TTC549 (cell line): ENCODE results near the gene KLHL25.

Source experiments
- FAIRE-seq: peaks from 2 replicates; lab custom pipeline; 2012; peaks lifted over from hg19 to GRCh38; lab: Jason Lieb, UNC

The KLHL25 gene

DNA sequence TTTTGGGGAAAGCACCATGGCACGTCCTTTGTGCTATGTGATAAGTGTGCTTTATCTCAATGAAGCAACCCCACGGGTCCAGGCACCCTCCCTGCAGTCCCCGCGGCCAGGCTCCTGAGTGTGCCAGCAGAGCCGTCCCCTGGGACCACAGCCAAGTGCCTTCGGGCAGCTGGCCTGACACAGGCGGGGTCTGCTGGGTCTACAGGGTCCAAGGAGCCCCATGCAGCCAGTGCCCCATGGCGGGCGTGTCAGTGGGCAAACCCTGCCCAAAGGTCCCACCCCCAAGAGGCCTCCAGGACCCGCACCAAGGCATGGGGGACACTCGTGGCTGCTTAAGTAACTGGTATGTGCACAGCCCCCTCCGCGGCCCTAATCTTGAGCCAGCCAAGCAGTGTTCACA lies 35.3 kb downstream of the KLHL25 start:
- no peak for FAIRE-seq

DNA sequence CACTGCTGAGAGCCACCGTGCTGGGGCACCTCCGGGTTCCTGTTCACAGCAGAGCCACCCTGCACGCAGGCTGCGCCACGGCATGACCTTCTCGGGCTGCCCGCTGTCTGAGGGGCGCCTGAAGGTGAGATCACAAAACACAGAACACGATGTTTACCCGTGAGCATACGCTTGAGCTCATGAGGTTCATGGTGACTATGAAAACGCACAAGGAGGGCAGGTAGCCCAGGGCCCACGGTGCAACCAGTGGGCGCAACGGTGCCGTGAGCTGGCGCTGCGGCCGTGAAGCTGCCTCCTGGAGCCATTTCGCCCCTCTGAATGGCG lies 36.1 kb downstream of the KLHL25 start:
- no peak for FAIRE-seq

DNA sequence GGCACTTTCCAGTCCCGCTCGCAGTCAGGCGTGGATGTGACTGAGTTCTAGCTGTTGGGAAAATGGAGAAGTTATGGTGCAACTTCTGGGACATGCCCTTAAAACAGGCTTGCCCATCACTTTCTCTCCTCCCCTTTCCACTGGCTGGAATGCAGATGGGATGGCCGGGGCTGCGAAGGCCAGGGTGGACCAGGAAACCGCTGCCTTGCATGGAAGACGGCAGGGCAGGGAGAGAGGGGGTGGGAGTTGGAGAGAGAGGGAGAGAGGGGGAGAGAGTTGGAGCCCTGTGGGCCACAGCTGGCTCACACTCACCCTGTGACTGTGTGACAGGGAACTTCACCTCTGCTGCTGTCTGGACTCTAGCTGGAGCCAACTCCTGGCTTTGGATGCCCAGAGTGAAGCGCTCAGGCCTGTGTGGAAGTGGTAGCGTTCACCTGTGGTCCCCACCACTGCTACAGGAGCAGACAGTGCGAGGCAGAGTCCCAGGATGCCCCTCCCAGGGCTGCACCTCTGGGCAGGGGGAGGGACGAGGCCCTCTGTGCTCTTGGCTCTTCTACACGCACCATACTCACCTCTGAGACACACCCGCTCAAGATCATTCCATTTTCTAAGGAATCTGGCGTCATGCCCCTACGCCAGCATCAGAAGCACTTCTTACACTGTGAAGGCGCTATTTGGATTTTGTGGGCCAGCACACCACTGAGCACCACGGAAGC lies 36.6 kb downstream of the KLHL25 start:
- FAIRE-seq: no peak

DNA sequence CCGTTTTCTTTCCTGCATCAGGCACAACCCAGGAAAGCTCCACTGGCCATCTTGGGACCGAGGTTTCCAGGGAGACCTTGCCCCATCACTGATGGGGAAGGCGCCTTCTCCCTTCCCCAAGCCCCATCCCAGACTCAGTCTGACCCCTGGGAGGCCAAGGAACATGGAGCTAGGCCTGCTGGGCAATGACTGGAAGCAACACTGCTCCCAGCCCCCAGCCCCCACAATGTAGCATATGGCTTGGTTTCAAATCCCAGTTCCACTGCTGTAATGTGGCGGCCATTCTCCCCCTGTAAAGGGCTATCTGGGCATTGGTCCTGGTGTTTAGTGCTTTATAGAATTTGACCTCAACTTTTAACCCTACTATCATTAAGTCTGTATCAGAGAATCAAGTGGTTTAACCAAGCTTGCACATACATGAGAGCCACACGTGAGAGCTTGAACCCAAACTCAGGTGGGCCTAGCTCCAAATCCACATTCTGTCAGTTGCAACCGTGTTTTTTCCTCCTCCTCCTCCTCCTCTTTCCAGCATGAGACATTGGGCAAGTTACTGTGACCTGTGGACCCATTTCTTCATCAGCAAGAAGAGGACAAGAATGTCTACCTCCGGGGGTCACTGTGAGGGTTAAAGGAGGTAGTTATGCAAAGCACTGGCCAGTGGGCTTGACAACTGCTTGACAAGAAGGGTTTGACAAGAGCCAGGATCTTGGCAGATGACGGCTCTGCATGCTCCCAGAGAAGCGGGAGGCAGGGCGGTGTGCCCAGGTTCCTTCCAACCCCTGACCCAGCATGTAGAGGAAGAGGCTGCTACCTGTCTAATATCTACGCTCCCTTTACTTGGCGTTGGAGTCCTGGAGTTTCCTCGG lies 37.4 kb downstream of the KLHL25 start:
- FAIRE-seq: no peak

DNA sequence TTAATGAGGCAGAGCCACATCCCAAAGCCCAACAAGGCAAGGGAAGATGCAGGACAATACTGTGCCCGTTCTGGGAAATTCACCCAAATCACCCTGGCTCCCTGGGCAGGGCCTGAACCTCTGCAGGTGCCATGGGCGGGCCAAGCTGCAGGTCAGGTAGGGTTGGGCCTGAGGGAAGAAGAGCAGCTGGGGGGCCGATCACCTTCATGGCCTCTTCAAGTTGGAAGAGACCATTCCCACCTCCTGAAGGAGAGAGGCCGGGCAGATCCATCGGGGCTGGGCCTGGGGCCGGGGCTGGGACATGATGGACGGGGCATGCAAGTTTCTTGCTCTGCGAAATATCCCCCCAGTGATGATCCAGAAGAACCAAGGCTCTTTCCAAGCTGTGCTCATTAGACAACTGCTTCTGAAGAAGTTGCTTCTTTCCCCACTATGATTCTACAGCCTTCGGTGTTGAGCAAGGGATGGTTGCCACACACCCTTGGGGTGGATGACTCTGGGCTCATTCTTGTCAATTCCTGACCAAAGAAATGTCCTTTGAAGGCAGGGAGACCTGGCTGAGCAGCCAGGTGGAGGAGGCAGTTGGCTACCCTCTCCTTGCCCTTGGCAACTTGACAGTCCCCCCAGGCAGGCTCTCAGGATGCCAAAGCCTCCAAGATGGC lies 38.2 kb downstream of the KLHL25 start:
- no peak for FAIRE-seq

DNA sequence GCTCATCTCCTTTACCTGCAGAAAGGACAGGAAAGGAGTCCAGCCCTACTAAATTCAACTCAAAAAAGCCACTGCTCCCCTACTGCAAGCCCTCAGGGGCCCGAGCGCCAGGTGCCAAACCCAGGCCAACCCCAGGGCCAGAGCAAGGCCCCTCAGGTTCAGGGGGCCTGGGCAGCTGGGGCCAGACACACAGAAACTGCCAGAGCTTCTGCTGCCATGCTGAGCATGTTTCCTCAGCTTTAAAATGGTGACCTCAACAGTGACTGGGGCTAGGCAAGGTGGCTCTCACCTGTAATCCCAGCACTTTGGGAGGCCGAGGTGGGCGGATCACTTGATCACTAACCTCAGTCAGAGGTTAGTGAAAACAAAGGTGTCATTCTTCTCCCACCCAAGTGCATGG lies 38.8 kb downstream of the KLHL25 start:
- FAIRE-seq: no peak

DNA sequence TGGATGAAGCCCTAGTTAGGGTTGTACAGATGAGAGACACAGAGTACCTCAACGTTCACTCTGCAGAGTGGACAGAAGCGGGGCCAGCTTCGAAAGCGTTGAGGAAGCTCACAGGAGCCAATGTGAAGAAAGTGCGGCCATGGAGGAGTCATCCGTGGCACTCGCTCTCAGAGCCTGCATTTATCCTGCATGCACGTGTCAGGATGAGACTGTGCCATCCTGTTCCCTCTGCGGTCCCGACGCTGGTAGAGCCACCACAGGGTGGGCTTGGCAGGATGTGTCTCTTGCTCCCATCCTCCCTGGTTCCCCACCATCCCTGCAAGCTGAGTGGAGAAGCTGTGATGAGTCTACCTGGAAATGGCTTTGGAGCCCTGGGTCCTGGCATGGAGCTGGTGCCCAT lies 39.3 kb downstream of the KLHL25 start:
- FAIRE-seq: no peak

DNA sequence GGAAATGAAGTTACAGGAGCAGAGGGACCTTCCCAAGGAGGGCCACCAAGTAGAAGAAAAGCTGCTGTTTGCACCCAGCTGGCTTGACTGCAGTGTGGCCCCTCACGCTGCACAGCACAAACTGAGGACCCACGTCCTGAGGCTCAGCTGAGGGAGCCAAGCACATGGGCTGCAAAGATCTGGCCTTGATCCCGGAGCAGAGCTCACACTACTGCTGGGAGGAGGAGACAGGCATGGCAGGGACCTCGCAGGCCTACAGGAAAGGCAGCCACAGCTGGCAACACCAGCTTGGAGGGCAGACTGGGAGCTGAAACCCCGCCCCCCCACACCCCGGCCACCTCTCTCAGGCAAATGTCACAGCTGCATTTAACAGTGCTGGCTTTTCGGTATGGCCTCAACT lies 39.7 kb downstream of the KLHL25 start:
- FAIRE-seq: no peak

DNA sequence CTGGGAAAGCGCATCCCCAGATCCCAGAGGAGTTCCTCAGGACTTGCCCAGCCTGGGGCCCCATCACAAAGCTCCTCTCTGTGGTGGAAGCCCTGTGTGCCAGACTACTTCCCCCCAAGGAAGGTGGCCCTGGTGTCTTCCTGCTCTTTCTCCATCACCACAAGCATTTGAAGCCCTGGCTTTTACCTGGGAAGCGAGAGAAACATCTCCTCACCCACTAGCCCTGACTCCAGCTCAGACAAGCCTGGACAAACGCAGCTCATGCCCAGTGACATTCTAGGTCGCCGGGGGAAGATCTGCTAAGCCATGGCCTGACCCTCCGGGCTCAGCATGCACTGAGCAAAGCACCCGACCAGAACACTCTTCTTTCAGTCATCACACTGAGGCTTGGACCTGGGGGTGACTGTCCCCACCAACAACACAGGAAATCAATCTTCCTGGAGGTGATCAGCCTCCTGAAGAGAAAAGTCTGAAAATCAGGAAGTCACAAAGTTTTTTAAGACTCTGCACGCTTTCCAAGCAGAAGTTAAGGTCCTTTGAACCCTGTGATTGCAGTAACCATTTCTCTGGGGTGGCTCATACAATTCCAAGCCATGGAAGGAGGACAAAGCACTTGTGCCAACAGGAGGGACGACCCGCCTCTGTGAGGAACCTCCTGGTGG lies 40.8 kb downstream of the KLHL25 start:
- no peak for FAIRE-seq

DNA sequence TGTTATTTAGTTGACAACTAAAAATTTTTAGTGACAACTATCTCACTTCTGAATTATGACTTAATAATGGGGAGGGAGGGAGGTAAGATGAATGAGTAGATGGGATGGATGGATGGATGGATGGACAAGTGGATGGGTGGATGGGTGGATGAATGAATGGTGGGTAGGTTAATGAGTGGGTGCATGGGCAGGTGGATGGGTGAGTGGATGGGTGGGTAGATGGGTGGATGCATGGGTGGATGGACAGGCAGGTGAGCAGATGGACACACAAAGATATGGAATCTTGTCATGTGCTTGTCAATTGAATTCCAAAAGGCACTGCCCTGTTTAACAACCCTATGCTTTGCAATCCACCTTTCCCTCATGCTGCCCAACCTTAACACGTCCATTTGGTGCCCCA lies 41.5 kb downstream of the KLHL25 start:
- FAIRE-seq: no peak

DNA sequence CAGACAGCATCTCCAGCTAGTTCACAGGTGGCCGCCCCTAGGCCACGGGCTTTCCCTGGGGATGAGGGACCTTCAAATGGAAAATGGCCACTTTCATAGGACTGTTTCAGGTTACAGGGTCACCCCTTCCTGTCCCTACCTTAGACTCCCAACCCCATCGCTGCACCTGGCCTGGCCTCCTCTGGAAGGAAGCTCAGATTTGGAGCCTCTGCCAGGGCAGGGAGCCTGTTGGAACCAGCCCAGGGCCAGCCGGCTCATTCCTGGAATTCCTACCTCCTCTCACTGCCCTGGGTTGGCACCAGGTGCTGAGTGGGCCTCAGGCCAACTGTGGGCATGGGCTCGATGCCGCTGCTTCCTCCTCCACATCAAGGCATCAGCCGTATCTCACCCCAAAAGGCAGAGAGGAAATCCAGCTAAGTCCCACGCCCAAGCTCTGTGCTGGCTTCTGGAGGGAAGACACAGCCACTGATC lies 42.2 kb downstream of the KLHL25 start:
- no peak for FAIRE-seq

DNA sequence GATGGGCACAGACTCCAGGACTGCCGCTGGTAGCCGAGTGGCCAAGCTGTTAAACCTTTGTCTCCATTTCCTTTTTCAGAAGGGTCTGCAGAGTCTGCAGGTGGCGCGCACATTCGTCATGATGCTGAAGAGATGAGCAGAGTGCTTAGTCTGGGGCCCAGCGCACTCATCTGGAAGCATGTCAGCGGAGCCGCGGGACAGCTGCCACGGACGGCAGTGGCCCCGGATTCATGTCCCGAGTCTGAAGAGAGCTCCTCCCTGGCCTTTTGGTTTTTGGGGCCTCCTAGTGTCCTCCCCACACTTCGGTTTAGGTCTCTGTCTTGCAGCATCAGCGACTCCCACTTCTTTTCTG lies 42.6 kb downstream of the KLHL25 start:
- FAIRE-seq: no peak

DNA sequence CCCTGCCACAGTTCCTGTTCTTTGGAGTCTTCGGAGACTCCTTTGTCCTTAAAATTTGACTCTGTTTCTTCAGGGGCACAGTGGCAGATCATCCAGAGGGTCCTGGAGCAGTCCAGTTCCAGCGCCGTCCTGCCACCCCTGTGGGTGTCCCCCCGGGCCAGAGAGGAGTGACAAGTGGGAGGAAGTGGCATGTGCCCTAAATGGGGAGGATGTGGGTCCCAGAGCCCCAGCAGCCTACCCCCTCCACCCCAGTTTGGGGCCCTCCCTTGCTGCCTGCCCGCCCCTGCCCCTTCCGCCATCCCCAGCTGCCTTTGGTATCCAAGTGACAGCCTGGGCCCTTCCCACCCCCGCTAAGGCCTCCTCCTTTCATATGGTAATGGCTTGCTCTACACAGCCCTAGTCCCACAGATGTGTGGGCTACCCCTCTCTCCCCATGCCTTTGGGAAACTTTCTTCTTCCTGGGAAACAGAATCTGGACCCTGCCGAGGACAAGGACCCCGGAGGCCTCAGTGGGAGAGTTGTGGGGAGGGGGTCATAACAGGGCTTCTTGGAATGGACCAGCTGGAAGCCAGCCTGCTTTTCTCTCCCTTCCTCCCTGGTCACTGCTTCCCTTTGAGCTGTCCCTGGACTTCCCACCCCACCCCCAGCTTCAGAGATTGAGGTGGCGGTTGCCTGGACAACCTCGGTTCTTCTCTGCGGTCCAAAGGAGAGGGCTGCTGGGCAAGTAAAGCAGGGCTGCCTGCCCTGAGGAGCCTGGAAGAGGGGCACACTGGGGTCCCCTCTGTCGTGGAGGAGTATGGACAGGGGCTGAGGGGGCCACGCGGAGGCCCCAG lies 43.2 kb downstream of the KLHL25 start:
- FAIRE-seq: no peak

DNA sequence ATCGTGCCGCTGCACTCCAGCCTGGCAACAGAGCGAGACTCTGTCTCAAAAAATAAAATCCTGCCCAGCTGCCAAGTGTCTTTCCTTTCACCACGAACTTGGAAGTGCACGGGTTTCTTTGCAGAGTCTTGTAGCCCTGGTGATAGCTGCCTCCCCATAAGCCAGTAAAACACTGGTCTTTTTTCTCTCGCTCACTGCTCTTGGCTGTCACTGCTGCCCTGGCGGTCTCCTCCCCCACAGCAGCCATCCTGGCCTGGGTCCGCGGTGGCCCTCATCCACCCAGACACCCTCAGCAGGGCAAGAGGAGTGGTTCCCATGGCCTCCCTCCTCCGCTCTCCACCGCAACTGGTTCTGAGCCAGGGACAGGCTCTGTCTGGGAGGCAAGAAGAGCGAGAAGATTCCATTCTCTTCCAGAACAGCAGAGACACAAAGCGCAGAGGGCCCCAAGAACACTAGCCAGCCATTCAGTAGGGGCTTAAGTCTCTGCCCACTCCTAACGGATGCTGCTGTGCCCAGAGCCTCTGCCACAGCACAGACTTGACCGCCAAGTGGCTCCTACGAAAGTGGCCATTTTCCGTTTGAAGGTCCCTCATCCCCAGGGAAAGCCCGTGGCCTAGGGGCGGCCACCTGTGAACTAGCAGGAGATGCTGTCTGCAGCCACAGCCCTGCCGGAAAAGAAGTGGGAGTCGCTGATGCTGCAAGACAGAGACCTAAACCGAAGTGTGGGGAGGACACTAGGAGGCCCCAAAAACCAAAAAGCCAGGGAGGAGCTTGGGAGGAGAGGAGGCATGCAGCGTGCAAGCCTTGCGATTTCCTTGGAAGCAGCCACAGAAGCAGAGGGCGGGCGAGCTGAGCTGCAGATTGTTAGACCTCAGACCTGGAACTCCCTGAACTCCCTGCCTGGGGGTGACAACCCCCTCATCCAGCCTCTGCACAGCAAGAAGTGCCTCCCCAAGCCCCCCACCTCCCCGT lies 44.1 kb downstream of the KLHL25 start:
- FAIRE-seq: no peak

DNA sequence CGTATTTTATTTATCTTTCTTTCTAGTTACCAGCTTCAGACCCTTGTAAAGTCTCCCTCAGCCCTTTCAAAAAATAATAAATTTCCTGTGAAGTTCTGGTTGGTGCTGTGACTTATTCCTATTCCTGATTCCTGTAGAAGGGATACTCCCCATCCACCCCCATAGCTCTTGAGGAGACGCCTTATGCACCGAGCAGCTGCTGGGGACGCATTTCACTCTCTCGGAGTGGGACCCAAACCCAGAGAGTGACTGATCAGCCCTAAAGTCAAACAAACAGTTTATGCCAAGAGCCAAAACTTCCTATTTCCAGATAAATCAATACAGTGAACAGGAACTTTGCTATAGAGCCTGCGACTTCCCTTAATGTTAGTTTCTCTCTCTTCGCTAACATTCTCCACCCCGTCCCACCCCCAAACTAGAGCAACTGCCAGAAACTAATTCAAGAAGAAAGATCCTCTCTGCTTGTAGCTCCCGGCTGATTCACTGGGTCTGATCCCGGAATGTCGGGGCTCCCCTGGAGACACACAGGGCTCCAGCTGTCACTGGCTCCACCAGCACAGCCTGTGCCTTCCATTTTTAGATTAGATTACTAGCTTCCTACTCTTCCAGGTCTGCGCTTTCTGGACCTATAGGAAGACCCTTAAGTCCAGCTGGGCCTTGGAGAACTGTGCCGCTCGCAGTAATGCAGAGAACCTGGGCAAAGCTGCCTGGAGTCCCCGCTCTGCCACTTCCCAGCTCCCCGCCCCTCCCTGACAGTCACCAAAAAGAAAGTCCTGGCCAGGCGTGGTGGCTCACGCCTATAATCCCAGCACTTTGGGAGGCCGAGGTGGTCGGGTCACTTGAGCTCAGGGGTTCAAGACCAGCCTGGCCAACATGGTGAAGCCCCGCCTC lies 45.2 kb downstream of the KLHL25 start:
- no peak for FAIRE-seq

DNA sequence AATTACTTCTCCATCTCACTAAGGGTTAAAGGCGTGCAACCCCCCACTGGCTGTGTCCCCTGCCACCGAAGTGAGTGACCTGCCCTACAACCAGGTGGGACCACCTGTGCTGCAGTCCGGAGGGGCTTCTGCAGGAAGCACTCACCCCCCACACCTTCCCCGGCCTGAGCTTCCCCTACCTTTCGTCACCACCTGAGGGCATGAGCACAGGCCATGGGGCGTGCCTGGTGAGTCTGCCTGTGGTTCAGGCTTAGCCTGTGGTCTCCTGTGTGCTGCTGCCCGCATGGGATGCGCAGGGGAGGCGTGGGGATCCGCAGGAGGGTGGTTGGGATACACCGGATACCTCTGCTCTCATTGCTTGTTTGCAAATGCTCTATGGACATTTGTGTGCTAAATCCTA lies 46.0 kb downstream of the KLHL25 start:
- no peak for FAIRE-seq

DNA sequence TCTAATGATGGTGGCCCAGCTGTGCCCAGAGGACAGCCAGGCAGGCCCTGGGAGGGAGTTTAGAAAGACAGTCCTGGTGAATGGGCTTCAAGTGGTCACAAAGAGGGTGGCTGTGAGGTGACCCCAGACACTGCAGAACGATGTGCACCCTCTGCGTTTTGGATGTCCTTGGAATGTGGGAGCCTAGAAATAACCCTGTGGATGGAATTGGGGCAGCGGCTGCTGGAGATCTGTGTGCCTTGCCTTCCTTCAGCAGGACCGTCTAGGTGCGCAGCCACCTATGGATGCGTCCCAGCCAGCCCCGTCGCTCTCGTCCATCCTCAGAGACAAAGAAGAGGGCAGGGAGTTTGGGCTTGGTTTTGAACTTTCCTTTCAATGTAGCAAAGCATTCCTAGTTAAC lies 46.5 kb downstream of the KLHL25 start:
- FAIRE-seq: no peak

DNA sequence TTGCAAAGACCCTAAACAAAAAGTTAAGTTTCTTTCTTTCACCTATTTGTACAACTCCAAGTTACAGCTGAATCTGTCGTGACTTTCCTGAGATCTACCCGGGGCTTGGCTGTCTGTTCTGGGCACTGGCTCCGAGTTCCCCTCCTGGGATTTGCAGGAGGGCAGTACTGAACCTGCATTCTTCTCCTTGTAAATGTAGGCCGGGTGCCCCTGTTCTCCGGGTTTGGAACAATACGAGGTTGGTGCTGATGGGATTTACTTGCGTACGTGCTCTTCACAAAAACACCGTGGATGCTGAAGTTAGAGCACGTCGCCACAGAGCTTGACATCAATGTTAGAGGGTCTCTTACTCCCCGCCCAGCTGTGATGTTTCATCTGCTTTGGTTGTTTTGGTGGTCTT lies 48.1 kb downstream of the KLHL25 start:
- FAIRE-seq: no peak

DNA sequence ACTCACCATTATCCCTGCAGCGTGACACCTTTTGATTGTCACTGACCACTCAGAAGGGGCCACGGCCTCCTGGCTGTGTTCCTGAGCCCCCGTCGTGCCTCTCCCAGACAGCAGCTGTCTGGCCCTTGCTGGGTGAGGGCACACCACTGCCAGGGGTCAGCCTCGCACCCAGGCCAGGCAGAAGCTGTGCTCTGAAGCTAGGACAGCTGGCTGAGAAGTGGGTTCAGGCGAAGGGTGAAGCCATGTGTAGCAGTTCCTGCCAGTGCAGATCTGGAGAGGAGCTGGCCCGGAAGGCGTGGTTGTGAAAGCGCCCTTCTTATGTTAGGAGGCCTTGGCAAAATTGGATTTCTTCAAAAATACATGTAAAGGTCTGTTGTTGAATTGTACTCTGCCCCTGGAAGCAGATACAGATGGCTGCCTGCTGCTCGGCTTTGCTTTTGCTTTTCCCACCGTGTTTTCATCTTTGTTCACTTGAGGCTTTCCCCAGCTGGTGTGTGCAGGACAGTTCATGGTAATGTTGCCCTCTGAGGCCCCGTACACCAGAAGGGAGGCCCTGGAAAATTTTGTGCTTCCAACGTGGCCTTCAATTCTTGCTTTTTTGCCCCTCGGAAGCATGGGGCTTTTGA lies 49.1 kb downstream of the KLHL25 start:
- FAIRE-seq: no peak
